Osteoblast (primary cell): ENCODE data around the gene SREBF2. TPM values are rescaled to one million over a fixed set of nuclear protein-coding genes. Genes with fewer than 3 reads are reported as not detected.

Experiments
- DNase-seq: peaks from one replicate; pipeline ENCODE4 v3.0.0; 2011; ENCODE audit warnings: low spot score, mixed read lengths; ENCODE audit not compliant: insufficient read length; ENCODE audit errors: missing footprints
- H2AFZ ChIP-seq: 2 replicates; pipeline ENCODE4 v1.6.0; 2011; ENCODE audit warnings: mild to moderate bottlenecking, low read length
- H3K27ac ChIP-seq: 2 replicates; pipeline ENCODE4 v1.5.1; 2011; ENCODE audit warnings: mild to moderate bottlenecking, low read depth, low read length, moderate library complexity
- H3K27me3 ChIP-seq: 2 replicates; pipeline ENCODE4 v1.6.0; 2012; ENCODE audit warnings: mild to moderate bottlenecking, control low read depth, inconsistent platforms, low read length, moderate library complexity; ENCODE audit not compliant: insufficient read depth
- H3K36me3 ChIP-seq: 2 replicates; pipeline ENCODE4 v1.5.1; 2011; ENCODE audit warnings: mild to moderate bottlenecking, low read length, control low read depth, moderate library complexity; ENCODE audit not compliant: insufficient read depth
- H3K4me1 ChIP-seq: 2 replicates; pipeline ENCODE4 v1.5.1; 2011; ENCODE audit warnings: mild to moderate bottlenecking, low read length, control low read depth, moderate library complexity; ENCODE audit not compliant: insufficient read depth
- H3K4me2 ChIP-seq: 2 replicates; pipeline ENCODE4 v1.6.0; 2011; ENCODE audit warnings: mild to moderate bottlenecking, low read length; ENCODE audit not compliant: insufficient read depth
- H3K4me3 ChIP-seq: fragments of 200-600 bp; sonication (generic); 3 replicates; pipeline ENCODE4 v1.5.1; 2012; ENCODE audit warnings: mild to moderate bottlenecking, low read length, inconsistent platforms; ENCODE audit not compliant: insufficient read depth
- H3K79me2 ChIP-seq: 2 replicates; pipeline ENCODE4 v1.6.0; 2012; ENCODE audit warnings: mild to moderate bottlenecking, low read length, control low read depth, inconsistent platforms; ENCODE audit not compliant: insufficient read depth
- H3K9me3 ChIP-seq: 2 replicates; pipeline ENCODE4 v1.5.1; 2011; ENCODE audit warnings: low read depth, low read length, control low read depth
- H4K20me1 ChIP-seq: 2 replicates; pipeline ENCODE4 v1.6.0; 2012; ENCODE audit warnings: mild to moderate bottlenecking, low read length, control low read depth; ENCODE audit not compliant: insufficient read depth
- CTCF ChIP-seq: IDR thresholded peaks from 2 replicates; pipeline ENCODE4 v1.5.1; 2011; ENCODE audit warnings: mild to moderate bottlenecking, low read depth, low read length, moderate library complexity; ENCODE audit errors: extremely low read depth
- small RNA-seq: library from RNA; depleted of rRNA; stranded (forward); fragments of <200 nt; gene quantifications from one replicate; pipeline ENCODE3, GENCODE V24; 2012
- total RNA-seq: library from RNA; depleted of rRNA; stranded (reverse); fragments of >200 nt; gene quantifications from 2 replicates; pipeline ENCODE4 v1.2.3, GENCODE V29; 2012

Gene SREBF2
- total RNA-seq, 1 donor, result 80.3 TPM

DNA sequence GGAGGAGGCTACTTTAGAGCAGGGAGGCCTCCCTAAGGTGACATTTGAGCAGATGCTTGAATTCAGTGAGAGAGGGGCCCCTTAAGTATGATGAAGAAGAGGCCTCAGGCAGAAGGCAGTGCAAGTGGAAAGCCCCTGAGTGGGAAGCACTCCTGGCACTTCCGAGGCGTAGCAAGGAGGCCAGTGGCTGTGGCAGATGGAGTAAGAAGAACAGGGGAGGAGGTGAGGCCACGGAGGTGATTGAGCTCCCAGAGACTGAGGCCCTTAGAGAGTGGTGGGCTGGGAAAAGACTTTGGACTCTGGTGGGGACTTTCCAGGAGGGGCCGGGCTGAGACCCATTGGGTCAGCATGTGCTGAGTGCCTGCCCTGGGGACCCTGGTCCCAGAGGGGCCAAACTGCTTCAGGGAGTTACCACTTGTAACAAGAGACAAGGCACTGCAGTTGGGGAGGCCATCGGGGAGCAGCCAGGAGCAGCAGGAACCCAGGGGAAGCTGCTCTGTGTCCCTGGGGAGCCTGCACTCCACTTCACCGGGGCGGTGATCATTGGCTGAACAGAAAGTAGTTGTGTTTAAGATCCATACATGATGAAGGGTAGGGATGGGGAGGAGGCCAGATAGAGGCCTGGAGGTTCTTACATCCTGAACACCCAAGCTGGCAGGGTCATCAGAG lies 116.5 kb downstream of the SREBF2 start:
- no peaks in the 10 kb centered on the region for H4K20me1 ChIP-seq
- H3K4me3 ChIP-seq, result no peak overlapping the region
- no peaks in the 10 kb centered on the region for H3K36me3 ChIP-seq
- H3K79me2 ChIP-seq, result peaks cover 9% of the 10 kb centered on the region
- no peak overlapping the region for H2AFZ ChIP-seq
- peaks cover 11% of the 10 kb centered on the region for H3K4me1 ChIP-seq
- no peak overlapping the region for H3K4me2 ChIP-seq
- H3K27ac ChIP-seq, result no peak overlapping the region
- no peaks in the 10 kb centered on the region for H3K27me3 ChIP-seq
- TF ChIP-seq CTCF, result no peak
- no peak for DNase-seq
- no peaks in the 10 kb centered on the region for H3K9me3 ChIP-seq

GRCh38 chr22:41951898-41952474 lies 119.1 kb downstream of the SREBF2 start, which contains the start of gene SMIM45:
Gene SMIM45, plus strand, starts transcription at chr22:41952150.
- Histone ChIP-seq H3K36me3 (no peaks in the 10 kb centered on the region), H3K4me2 (no peak within 1 kb of the TSS), H3K27ac (no peak within 1 kb of the TSS), H3K9me3 (no peaks in the 10 kb centered on the region), H3K4me3 (no peak within 1 kb of the TSS), H3K27me3 (no peaks in the 10 kb centered on the region), H2AFZ (no peak within 1 kb of the TSS), H3K79me2 (no peaks in the 10 kb centered on the region), H3K4me1 (no peaks in the 10 kb centered on the region), H4K20me1 (no peaks in the 10 kb centered on the region)
- no peak for DNase-seq
- TF ChIP-seq CTCF, result no peak

DNA sequence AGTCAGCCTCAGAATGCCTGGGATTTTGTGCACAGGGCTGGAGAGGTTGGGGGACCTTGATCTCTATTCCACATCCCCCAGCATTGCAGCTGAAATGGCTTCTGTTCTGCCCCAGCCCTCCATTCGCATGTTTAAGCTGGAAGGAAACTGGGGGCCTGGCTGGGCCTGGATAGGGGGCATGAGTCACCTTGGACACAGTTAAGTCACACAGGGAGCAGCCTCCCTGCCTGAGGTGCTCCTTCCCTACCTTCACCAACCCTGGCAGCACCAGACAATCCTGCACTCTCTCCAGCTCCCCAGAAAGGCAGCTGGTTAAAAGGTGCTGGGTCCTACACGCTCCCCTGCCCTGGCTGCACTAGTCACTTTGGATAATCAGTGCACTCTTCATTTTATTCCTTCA lies 119.8 kb downstream of the SREBF2 start:
- no peak for TF ChIP-seq CTCF
- Histone ChIP-seq H3K4me1 (no peaks in the 10 kb centered on the region), H2AFZ (no peak overlapping the region), H3K9me3 (no peaks in the 10 kb centered on the region), H3K4me2 (no peak overlapping the region), H4K20me1 (no peaks in the 10 kb centered on the region), H3K27ac (no peak overlapping the region), H3K27me3 (no peaks in the 10 kb centered on the region), H3K36me3 (no peaks in the 10 kb centered on the region), H3K4me3 (no peak overlapping the region), H3K79me2 (no peaks in the 10 kb centered on the region)
- DNase-seq, result no peak

Small RNA genes lying within 50 kb of the gene (small RNA-seq; reads per million reads assigned to genes)
- gene MIR33A, result 5.7 reads per million, percentile 88 among the genes with 10 or more reads in this experiment

Other genes with a start within 250 kb of the SREBF2 start
- gene PMM1, start 243.3 kb upstream of the SREBF2 start, total RNA-seq, result 15.6 and 18.9 TPM in 2 replicates
- 16.3 and 18.3 TPM in 2 replicates for gene DESI1, start 212.1 kb upstream of the SREBF2 start, total RNA-seq
- gene XRCC6, start 211.8 kb upstream of the SREBF2 start, total RNA-seq, result 247 and 251 TPM in 2 replicates
- 56.1 and 58.0 TPM in 2 replicates for gene SNU13, start 144.2 kb upstream of the SREBF2 start, total RNA-seq
- gene MEI1, start 133.6 kb upstream of the SREBF2 start, total RNA-seq, result 0.29 and 0.36 TPM in 2 replicates
- 8.3 and 11.8 TPM in 2 replicates for gene CCDC134, start 32.4 kb upstream of the SREBF2 start, total RNA-seq
- not detected in 2 replicates for gene SHISA8, start 82.0 kb downstream of the SREBF2 start, total RNA-seq
- gene TNFRSF13C, start 93.7 kb downstream of the SREBF2 start, total RNA-seq, result under 0.01 TPM in 2 replicates
- 1.2 and 1.8 TPM in 2 replicates for gene CENPM, start 114.0 kb downstream of the SREBF2 start, total RNA-seq
- gene SEPTIN3, start 136.3 kb downstream of the SREBF2 start, total RNA-seq, result 0.29 and 0.36 TPM in 2 replicates
- under 0.01 and 0.72 TPM in 2 replicates for gene WBP2NL, start 165.7 kb downstream of the SREBF2 start, total RNA-seq
- gene NAGA, start 237.7 kb downstream of the SREBF2 start, total RNA-seq, result 35.9 and 44.2 TPM in 2 replicates
- gene PHETA2, start 241.1 kb downstream of the SREBF2 start, total RNA-seq, result 23.9 and 26.2 TPM in 2 replicates
- 4.7 and 7.7 TPM in 2 replicates for gene SMDT1, start 246.6 kb downstream of the SREBF2 start, total RNA-seq